GM21528 (cell line): ENCODE data around the gene CELF5.
"Not testable (repeated sequence)": the region's sequence is repeated elsewhere in the genome, so short reads cannot be mapped to it uniquely, and the experiment has no call there.

Experiments used
- ATAC-seq: cut with Tn5 transposase; IDR thresholded peaks from one replicate; pipeline ENCODE4 v1.9.1; 2021; ENCODE audit warnings: mild to moderate bottlenecking, moderate library complexity; ENCODE audit not compliant: unreplicated experiment, low FRiP score

The CELF5 gene

GRCh38 chr19:3285647-3286176 is 61.3 kb downstream of the CELF5 start:
- ATAC-seq: no peak

- no peak for ATAC-seq
Measured at GRCh38 chr19:3287814-3288213, 63.4 kb downstream of the CELF5 start.

DNA sequence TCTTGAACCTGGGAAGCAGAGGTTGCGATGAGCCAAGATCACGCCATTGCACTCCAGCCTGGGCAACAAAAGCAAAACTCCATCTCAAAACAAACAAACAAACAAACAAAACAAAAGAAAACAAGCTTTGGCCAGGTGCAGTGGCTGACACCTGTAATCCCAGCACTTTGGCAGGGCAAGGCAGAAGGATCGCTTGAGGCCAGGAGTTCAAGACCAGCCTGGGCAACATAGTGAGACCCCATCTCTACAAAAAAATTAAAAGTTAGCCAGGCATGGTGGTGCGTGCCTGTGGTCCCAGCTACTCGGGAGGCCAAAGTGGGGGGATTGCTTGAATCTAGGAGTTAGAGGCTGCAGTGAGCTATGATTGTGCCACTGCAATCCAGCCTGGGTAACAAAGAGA is 64.0 kb downstream of the CELF5 start:
- ATAC-seq: not testable (repeated sequence)

DNA sequence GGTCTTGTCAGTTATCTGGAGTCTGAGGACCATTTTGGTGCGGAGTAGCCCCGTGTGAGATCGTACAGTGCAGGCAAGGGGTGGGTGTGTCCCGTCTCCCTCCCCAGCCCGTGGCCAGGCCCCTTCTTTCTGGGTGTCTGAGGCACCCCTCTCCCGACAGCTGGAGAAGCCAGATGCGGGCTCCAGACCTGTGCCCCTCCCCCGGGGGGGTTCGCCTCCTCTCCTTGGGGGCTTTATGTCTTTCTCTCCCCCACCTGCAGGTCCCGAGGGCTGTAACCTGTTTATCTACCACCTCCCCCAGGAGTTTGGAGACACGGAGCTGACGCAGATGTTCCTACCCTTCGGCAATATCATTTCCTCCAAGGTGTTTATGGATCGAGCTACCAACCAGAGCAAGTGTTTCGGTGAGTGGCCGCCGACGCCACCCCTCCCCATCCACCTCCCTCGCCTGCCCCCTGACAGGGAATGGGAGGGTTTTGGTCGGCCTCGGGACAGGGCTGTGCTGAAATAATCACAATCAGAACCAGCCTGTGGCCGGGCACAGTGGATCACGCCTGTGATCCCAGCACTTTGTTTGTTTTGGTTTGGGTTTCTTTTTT is 65.6 kb downstream of the CELF5 start:
- ATAC-seq: no peak

- ATAC-seq: not testable (repeated sequence)
Measured at GRCh38 chr19:3290858-3291257, 66.4 kb downstream of the CELF5 start.

- no peak for ATAC-seq
Measured at GRCh38 chr19:3291644-3292043, 67.2 kb downstream of the CELF5 start.

DNA sequence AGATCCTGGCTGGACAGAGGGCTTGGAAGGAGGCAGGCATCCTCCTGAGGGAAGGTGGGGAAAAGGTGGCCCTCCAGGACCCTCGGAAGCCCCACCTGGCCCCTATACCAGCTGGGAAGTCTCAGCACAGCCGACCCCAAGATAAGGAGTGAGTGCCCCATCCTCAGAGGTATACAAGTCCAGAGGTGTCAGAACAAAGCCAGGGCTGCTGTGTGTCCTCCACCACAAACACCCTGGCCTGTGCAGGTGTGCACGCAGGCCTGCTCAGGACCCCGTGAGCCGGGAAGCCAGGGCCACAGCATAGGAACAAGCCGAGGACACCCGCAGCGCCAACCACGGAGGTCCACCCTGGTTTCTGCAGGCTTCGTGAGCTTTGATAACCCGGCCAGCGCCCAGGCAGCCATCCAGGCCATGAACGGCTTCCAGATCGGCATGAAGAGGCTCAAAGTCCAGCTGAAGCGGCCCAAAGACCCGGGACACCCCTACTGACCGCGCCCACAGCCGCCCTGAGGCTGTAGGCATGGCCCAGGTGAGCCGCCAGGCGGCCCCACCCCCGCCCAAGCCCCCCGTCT is 68.6 kb downstream of the CELF5 start:
- no peak for ATAC-seq

DNA sequence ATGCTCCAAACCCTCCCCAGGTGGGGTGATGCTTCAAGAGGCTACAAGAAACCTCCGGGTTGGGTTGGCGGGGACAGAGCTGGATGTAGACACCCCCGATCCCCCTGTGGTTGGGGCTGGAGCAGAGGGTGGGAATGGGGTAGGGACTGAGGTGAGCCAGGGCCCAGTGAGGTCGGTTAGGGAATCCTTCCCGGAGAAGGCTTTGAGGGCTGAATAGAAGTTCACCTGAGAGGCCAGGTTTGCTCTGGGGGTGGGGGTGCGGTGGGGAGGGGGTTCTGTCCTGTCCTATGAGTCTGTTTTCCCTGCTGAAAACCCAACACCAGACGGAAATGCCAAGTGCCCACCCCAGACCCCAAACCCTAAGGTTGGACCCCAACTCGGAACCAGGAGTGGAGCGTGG is 69.1 kb downstream of the CELF5 start:
- ATAC-seq: no peak

GRCh38 chr19:3294080-3294850 is 69.8 kb downstream of the CELF5 start:
- no peak for ATAC-seq

GRCh38 chr19:3295581-3295980 is 71.1 kb downstream of the CELF5 start:
- no peak for ATAC-seq

DNA sequence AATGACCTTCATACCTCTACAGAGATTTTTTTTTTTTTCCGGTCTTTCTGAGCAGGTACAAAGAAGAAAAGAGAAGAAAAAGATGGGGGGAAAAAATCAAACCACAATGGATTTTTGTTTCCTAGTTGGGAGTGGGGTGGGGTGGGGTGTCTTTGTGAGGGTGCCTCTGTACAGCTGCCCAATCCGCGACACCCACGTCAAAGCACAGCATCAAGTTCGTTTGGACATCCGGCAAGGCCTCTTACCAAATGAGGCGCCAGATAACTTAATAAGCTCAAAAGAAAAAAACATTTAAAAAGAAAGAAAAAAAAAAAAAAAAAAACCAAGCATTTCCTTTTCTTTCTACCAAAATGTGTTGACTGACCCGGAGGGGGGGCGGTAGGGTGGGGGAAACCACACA is 71.6 kb downstream of the CELF5 start:
- ATAC-seq: no peak

- no peak for ATAC-seq
Measured at GRCh38 chr19:3296446-3296845, 72.0 kb downstream of the CELF5 start.

DNA sequence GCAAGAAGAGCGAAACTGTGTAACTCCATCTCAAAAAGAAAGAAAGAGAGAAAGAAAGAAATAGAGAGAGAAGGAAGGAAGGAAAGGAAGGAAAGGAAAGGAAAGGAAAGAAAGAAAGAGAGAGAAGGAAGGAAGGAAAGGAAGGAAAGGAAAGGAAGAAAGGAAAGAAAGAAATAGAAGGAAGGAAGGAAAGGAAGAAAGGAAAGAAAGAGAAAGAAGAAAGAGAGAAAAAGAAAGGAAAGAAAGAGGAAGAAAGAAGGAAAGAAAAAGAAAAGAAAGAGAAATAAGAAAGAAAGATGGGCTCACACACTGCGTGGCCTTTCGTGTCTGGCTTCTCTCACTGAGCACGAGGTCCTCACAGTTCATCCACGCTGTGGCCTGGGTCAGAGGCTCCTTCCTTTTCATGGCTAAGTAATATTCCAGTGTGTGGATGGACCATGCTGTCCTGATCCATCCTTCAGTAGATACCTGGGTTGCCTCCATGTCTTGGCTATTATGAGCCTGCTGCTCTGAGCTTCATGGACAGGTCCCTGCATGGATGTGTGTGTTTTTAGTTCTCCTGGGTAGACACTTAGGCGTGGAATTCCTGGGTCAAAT is 74.5 kb downstream of the CELF5 start:
- no peak for ATAC-seq

- not testable (repeated sequence) for ATAC-seq
Measured at GRCh38 chr19:3300566-3300965, 76.1 kb downstream of the CELF5 start.

DNA sequence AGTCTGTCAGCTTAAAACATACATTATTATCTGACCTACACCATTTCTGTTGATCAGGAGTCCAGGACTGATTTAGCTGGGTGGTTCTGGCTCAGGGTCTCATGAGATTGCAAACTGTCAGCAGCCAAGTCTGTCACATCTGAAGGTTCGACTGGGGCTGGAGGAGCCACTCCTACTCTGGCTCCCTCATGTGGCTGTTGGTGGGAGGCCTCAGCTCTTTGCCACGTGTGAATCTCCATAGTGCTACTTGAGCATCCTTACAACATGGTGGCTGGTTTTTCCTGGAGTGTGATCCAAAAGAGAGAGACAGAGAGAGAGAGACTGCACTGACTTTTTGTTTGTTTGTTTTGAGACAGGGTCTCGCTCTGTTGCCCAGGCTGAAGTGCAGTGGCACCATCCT is 78.3 kb downstream of the CELF5 start:
- ATAC-seq: no peak

- ATAC-seq: no peak
Measured at GRCh38 chr19:3304871-3305423, 80.5 kb downstream of the CELF5 start.

DNA sequence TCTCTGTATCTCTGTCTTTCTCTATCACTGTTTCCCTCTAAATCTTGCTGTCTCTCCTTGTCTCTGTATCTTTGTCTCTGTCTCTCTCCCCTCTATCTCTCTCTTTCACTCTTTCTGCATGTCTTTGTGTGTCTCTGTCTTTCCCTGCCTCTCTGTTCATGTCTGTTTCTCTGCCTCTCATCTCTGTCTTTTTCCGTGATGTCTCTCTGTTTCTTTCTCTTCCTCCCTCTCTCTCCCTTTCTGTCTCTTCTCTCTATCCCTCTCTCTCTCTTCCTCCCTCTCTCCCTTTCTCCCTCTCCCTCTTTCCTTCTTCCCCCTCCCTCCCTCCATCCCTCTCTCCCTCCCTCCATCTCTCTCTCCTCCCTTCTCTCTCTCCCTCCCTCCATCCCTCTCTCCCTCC is 85.3 kb downstream of the CELF5 start:
- ATAC-seq: no peak

DNA sequence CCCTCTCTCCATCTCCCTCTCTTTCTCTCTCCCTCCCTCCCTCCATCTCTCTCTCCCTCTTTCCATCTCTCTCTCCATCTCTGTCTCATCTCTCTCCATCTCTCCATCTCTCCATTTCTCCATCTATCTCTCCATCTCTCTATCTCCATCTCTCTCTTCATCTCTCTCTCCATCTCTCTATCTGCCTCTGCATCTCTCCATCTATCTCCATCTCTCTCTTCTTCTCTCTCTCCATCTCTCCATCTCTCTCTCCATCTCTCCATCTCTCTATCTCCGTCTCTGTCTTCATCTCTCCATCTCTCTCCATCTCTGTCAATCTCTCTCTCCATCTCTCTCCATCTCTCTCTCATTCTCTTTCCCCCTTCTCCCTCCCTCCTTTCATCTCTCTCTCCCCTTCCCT is 85.8 kb downstream of the CELF5 start:
- no peak for ATAC-seq

- no peak for ATAC-seq
Measured at GRCh38 chr19:3310711-3311110, 86.2 kb downstream of the CELF5 start.

GRCh38 chr19:3313199-3313575 is 88.7 kb downstream of the CELF5 start:
- ATAC-seq: no peak
